Dedifferentiated amniotic fluid mesenchymal stem cell (primary cell): ENCODE data around the gene E2F6.

Experiments
- DNase-seq: peaks from one replicate; pipeline ENCODE4 v3.0.0-alpha.2; 2016; ENCODE audit errors: extremely low spot score

The E2F6 gene

DNA sequence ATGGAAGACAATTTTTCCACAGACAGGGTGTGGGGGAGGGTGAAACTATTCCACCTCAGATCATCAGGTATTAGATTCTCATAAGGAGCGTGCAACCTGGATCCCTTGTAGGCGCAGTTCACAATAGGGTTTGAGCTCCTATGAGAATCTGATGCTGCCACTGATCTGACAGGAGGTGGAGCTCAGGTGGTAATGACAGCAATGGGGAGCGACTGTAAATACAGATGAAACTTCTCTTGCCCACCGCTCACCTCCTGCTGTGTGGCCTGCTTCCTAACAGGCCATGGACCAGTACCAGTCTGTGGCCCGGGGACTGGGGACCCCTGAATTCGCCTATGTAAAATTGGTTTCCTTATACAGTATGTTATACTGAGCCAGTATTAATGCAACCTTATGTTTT is 27.3 kb upstream of the E2F6 start:
- DNase-seq: no peak

DNA sequence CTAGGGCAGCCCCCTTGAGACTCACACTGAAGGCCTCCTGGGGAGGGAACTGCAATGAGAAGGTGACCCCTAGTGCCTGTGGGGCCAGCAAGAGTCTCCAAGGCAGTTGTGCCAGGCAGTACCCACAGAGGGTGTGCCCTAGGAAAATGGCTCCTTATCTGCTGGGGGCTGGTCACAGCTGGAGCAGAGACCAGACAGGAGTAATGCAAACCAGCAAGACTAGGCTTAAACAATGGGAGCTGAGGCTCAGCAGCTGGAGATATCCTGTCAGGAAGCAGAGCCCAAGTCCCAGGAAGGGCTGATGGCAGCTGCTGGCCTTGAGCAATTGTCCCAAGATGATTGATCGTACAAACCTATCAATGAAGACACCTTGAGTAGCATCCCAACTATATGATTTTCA is 26.8 kb upstream of the E2F6 start:
- no peak for DNase-seq

DNA sequence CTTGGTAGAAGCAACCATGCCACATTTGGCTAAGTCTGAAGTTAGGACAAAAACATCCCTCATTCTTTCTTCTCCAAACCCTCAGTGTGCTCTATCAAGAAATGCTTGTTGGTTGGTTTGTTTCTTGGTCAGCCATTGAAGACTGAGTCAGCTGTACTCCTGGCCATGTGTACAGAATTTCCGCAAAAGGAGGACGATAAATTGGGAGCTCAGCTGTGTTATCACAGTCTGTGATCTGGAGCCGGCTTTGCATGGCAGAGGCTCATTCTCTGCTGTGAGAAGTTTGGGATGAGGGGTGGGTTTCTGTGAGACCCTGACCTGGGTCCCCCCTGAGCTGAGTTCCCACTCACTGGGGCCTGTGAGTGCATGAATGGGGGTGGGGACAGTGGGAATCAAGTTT is 26.3 kb upstream of the E2F6 start:
- DNase-seq: no peak

DNA sequence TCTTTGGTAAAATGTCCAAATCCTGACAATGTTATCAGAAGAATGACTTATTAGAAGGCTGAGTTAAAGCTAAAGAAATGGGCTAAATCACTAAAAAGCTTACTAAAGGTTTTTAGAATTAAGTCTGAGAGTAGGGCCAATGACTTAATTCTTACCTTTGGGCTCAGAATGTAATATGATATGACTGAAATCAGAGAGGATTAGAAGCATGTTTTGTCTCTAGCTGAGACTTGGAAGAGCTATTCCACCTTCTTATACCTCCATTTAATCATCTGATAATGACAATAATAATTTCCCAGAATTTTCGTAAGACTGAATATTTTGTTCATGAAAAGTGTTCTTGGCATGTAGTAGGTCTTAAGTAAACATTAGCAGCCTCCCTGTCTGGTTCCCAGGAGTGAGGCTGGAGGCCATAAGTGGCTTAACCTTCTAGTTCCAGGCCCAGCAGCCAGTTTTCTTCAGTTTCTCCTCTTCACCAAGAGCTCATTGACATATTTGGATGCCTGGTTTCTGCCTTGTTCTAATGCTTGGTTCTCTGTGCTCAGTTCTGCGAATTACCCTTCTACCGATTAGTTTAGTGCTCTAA is 25.5 kb upstream of the E2F6 start:
- DNase-seq: no peak

DNA sequence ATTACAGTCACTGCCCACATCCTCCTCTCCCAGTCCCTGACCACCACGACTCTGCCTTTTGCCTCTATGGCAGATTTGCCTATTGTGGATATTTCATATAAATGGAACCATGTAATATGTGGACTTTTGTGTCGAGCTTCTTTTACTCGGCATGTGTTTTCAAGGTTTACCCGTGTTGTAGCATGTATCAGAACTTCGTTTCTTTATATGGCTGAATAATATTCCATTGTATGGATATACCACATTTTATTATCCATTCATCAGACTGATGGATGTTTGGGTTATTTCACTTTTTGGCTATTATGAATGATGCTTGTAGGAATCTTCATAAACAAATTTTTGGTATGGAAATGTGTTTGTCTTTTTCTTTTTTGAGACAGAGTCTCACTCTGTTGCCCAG is 24.2 kb upstream of the E2F6 start:
- DNase-seq: no peak

DNA sequence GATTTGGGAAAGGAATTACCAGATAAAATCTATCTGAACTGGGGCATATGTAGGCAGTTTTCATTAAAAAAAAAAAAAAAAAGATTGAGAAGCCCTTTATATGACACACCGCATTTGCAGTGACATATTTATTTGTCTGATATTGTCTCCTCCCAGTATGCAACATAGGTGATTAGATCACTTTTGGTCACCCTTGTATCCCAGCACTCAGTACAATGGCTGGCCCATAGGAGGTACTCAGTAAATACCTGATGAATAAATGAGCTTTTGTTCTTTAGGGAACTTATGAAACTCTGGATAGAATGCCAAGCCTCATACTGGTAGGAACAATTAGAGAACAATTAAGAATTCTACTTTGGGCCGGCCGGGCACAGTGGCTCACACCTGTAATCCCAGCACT is 22.8 kb upstream of the E2F6 start:
- DNase-seq: no peak

DNA sequence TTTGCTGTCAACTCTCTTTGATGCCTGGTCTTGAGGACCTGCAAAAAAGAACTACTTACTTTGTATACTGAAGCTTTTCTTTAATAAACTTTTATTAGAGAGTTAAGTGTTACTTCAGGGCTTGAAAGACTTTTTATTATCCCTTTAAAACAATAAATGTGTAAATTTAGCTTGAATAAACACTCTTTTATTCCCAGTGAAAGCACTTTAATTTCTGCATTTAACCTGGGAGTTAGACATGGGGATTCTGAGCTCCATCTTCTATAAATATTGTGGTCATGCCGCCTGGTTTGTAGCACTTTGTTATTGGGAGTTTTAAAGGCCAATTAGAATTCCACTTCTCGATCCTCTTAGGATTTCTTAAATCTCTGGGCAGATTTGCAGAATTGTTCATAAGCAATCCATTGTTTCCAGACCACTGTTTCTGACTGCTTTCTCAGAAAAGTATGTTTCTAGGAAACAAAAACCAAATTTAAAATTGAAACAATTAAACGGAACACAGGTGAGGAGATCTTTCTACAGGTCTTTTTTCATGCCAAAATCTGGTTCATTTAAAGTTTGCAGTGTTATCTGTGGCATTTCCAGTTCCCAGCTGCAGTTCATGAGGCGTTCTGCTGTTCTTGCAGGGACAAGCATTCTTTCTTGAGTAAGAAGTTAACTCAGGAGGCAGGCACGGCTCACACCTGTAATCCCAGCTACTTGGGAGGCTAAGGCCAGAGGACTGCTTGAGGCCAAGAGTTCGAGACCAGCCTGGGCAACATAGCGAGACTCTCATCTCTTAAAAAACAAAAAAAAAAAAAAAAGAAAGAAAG is 18.1 kb upstream of the E2F6 start:
- no peak for DNase-seq

DNA sequence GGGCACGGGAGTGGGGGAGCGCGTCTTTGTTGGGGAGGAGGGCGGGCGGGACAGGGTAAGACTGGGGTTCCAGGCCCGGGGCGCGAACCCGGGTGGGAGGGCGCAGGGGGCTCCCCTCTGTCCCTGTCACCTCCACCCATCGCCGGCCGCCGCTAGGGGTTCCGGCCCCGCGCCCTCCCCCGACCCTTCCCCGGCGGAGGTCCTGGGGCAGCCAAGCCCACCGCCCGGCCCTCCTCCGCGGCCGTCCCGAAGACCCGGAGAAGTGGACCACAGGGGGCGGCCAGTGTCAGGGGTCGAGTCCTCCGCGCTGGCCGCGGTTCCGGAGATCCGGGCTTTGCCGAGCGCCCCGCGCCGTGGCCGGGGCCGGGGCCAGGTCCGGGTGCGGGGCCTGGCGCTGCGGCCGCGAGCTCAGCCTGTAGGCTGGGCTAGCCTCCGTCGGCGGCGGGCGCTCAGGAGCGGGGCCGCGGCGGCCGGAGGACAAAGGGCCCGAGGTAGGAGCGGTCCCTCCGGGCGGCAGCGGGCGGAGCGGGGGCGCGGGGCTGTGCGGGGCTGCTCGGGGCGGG is 16.6 kb upstream of the E2F6 start:
- no peak for DNase-seq

DNA sequence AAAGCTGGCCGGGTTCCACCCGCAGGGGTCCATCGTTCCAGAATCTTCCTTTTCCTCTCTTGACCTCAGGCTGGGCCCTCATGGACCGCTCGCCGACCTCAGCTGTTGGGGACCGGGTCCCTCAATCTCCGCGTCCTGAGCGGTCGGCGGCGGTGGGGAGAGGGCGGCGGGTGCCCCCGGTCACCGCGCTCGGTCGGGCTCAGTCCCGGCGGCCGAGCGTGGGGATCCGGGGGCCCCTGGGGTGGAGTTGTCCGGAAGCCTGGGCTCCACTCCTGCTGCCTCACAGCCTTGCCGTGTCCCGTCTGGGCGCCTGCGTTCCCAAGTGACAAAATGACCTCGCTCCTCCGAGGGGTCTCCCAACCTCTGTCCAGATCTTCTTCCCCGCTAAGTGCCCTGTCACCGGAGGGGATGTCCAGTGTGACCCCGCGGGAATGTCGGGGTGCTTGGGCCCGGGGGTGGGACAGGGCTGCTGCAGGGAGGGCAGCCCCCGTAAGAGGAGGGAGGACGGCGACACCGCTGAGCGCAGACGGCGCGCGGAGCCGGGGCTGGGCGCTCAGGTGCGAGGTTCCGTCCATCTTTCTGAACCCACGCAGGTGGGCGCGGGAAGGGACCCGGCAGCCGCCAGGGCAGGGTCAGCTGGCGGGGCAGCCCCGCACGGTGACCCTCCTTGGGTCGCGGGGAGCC is 16.0 kb upstream of the E2F6 start:
- DNase-seq: no peak

DNA sequence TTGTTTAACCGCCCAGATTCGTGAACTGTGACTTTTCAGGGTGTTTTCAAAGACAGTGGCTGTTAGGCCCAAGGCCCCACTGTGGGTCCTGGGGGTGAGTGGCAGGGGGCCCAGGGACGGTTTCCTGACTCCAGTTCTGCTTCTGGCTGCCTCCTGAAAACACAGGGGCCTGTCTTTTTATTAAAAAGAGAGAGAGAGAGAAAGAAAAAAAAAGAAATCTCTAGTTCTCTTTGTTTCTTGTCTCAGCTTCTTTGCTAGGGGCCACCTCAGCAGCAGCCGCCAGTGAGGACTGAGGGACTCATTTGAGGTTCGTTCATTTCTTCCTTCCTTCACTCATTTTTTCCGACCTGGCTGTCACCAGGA is 15.4 kb upstream of the E2F6 start:
- DNase-seq: no peak

DNA sequence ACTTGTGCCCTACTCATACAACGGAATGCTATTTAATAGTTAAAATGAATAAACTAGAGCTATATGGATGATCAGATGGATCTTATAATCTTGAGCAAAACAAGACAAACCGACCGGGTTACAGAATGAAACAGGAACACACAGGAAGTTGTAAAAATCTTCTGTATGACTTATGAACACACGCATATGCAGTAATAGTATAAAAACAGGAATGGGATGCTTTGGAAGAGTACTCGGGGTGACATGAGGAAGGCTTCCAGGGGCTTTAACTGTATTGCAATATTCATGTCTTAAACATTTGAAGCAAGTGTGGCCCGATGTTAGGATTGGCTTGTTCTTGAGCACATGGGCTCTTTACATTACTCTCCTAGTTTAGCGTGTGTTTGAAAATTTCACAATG is 14.9 kb upstream of the E2F6 start:
- DNase-seq: no peak

DNA sequence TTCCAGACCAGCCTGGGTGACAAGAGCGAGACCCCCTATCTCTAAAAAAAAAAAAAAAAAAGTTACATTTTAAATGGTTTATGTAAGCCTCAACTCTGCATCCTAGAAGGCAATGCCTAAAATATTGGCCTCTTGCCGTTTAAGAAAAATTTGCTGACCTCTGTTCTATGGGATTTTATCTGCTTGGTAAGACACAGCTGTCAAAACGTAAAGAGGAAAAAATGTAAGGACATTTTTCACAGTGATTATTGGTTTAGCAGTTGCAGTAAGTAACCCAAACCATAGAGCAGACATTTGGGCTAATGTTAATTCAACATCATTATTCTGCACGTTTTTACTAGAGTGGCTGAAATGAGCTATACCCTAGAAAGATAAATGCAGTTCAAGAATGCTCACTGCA is 14.4 kb upstream of the E2F6 start:
- DNase-seq: no peak

DNA sequence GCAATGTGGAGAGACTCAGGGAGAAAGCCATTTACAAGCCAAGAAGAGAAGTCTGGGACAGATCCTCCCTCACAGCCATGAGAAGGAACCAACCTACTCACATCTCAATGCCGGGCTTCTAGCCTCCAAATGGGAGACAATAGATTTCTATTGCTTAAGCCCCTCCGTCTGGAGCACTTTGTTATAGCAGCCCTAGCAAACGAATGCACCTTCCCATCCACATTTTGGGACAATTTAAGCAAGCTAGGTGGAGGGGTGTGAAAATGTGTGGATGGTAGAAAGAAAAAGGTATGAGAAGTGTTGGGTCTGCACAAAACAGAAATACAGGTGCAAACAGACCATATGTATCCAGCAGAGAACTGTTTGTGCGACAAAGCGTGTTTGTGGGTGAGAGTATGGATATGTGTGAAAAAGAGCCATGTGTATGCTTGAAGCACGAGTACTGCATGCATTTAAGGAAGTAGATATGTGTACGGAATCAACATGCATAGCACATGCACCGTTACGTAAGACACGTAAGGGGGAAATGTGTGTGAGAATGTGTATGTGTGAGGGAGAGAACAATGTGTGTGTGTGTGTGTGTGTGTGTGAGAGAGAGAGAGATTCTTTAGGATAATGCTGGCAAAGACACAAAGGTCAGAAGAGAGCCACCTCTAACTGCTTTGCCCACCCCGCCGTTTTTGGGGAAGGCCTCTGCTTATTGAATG is 13.1 kb upstream of the E2F6 start:
- DNase-seq: no peak

DNA sequence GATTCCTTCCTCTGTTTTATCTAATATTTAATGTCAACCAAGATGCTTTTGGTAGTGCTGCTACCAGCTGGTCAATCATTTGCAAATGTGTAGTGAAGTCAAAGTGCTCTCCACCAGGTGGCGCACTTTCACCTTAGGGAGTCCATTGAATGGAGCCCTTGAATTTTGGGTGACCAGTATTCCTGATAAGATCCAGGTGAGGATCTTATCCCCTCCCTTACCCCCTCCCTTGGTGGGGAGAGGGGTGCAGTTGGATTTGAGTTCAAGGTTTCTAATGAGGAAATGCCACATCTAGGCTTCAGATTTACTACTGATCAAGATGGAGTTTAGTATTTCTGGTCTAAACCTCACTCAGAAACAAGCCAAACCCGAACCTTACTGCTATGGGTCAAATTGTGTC is 12.0 kb upstream of the E2F6 start:
- peak; percentile 87 for DNase-seq

DNA sequence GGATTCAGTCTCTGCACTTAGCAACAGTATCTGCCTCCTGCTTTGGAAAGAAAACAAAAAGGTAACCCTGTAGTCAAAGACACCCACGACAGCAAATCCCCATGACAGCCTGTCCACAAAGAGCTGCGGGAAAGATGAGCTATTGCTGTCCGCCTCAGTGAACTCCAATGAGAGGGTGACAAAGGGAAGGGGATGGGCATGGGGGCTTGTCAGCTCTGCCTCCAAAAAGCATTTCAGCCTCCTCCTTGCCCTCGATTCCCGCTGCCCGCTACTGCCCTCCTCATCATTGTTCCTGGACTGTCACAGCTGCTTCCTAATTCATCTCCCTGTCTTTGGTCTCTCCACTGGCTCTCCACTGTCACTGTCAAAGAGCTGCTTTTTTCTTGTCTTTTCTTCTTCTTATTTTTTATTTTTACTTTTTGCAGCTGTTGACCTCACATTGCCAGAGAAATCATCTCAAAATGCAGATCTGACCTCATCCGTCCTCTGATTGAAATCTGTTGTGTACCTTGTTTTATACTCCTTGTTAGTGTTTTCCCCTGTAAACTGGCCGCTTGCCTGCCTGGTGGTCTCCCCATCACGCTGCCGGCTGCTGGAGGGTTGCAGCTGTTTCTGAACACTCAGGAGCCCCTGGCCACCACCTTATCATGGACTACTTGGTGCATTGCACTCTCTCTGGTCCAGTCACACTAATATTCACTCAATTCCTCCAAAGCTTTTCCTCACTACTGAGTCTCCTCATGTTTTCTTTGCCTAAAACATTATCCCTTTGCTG is 7.9 kb upstream of the E2F6 start:
- DNase-seq: no peak

DNA sequence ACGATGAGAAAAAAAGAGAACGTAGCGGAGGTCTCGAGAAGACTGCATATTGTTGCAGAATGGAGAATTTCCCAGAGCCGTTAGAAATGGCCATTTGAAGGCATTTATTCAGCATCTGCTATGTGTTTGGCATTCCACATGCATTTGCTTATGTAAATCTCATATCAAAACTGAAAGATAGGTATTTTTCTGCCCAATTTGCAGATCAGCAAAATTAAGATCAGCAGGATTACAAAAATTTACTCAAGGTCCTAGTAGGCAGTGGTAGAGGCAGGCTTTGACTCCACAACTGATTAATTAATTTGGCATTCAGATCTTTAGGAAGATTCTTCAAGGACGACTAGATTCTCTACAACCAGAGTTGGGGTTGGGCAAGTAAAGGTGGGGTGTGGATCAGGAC is 1.8 kb upstream of the E2F6 start:
- DNase-seq: no peak

DNA sequence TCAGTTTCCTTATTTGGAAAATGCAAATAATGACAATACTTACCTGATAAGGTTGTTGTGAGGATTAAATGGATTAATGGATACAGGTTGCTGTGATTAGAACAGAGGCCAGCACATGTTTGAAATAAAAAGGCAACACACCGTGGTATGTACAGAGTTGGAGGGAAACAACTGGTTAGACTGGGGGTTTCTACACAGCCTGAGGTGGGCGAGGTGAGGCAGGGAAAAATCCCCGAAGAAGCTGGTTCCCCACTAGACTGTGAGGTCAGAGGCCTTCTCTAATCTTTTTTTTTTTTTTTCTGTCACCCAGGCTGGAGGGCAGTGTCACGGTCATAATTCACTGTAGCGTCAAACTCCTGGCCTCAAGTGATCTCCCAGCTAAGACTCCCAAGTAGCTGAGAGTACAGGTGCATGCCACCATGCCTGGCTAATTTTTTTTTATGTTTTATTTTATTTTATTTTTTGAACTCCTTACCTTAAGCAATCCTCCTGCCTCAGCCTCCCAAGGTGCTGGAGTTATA is 1.2 kb upstream of the E2F6 start:
- no peak for DNase-seq

DNA sequence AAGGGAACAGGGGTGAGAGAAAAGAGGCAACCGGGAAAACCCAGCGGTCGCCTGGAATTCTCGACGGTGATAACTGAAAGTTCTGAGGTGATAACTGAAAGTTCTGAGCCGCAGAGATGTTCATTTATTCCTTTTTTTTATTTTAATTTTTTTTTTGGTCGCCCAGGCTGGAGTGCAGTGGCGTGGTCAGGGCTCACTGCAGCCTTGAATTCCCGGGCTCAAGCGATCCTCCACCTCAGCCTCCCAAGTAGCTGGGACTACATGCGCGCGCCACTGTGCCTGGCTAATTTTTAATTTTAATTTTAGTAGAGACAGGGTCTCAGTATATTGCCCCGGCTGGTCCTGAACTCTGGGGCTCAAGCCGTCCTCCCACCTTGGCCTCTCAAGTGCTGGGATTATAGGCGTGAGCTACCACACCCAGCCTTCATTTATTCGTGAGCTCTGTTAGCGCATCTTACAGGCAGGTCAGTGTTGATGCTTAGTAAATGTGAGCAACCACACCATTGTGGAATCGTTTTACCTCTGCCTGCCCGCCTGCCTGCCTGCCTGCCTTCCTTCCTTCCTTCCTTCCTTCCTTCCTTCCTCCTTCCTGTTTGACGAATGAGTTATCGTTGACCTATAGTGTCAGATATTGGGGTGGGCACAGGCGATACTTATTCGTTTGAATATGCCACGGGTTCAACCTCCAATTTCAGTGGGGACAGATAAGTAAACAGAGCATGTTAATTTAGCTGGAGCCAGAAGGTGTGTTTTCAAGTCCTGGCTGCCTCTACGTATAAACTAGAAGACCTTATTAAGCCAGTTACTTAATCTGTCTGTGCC is 557 bp upstream of the E2F6 start:
- DNase-seq: no peak

DNA sequence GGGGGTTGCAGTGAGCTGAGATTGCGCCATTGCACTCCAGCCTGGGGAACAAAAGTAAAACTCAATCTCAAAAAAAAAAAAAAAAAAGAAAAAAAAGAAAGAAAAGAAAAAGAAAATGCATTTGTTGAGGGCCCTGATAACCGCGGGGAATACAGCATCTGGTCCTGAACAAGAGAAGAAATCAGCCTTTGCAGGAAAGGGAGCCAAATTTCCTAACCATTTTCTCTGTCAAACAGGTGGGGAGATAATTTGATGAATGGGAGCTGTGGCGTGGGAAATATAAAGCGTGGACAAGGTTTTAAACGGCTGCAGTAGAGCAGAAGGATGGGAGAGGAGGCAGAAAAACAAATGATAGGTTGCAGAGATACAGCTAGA is 864 bp downstream of the E2F6 start:
- no peak for DNase-seq

DNA sequence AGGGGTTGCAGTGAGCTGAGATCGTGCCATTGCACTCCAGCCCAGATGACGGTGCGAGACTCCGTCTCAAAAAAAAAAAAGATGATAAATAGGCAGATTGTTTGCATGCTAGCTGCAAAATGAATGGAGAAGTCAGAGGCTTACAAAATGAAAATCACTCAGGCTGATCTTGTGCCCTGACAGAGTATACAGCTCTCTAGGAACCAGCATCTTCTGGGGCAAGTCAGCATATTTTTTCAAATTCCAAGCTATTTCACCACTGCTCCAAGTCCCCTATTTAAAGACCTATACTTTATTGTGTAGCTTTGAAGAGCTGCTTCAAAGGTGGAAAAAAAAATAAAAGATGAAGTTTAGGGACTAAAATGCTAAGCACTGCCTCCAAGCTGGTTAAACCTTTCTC is 6.1 kb downstream of the E2F6 start:
- DNase-seq: no peak

DNA sequence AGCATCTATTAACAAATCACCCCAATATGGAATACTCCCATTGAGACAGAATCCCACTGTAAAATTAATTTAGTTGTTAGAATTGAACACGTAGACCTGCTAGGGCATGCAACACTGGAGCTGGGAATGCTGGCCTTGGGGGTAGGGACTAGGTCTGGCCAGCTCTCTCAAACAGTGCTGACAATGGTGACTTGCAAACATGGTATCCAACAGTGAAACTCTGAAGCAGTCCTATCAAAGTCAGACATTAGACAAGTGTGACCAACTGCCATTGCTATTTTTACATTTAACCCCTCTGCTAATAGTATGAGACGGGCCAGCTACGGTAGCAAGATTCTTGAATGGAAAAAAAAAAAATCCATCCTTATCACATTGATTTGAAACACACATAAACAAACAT is 7.2 kb downstream of the E2F6 start:
- no peak for DNase-seq
